Endothelial cell (in vitro differentiated cells): ENCODE measurements around the gene LIG1. TPM values are rescaled to one million over a fixed set of nuclear protein-coding genes. Genes with fewer than 3 reads are reported as not detected.

Experiments used
- DNase-seq: peaks from one replicate; pipeline ENCODE4 v3.0.0; 2021; ENCODE audit warnings: low spot score
- H3K27ac Mint-ChIP-seq: one replicate; pipeline ENCODE4 v1.8.0; 2021; ENCODE audit warnings: mixed read lengths, inconsistent platforms; ENCODE audit not compliant: unreplicated experiment
- H3K27me3 Mint-ChIP-seq: one replicate; pipeline ENCODE4 v1.8.0; 2021; ENCODE audit warnings: mild to moderate bottlenecking, moderate library complexity, mixed read lengths, inconsistent platforms; ENCODE audit not compliant: unreplicated experiment
- H3K36me3 Mint-ChIP-seq: one replicate; pipeline ENCODE4 v1.8.0; 2021; ENCODE audit warnings: mild to moderate bottlenecking, low read depth, mixed read lengths, inconsistent platforms; ENCODE audit not compliant: unreplicated experiment
- H3K4me1 Mint-ChIP-seq: one replicate; pipeline ENCODE4 v1.8.0; 2021; ENCODE audit warnings: mild to moderate bottlenecking, mixed read lengths, inconsistent platforms; ENCODE audit not compliant: unreplicated experiment
- H3K4me3 Mint-ChIP-seq: one replicate; pipeline ENCODE4 v1.8.0; 2021; ENCODE audit warnings: mild to moderate bottlenecking, mixed read lengths, inconsistent platforms; ENCODE audit not compliant: unreplicated experiment
- H3K9me3 Mint-ChIP-seq: one replicate; pipeline ENCODE4 v1.8.0; 2021; ENCODE audit warnings: mixed read lengths, inconsistent platforms; ENCODE audit not compliant: unreplicated experiment
- CTCF ChIP-seq: fragments of 200-600 bp; sonication (generic); IDR thresholded peaks from one replicate; pipeline ENCODE4 v1.5.0; 2021; ENCODE audit warnings: antibody characterized with exemption; ENCODE audit not compliant: unreplicated experiment
- total RNA-seq: library from RNA; stranded (reverse); fragmentation: NEBNext Ultra II Directional; extraction: Animal tissue kit (Norgen Biotek cat#: 25700); gene quantifications from one replicate; pipeline ENCODE4 v1.2.1, GENCODE V29; 2021; ENCODE audit not compliant: unreplicated experiment

LIG1 gene
- total RNA-seq, 1 donor from 2014 or later: 51.5 TPM

GRCh38 chr19:48111280-48111679, 58.9 kb downstream of the LIG1 start:
- no peaks in the 10 kb centered on the region for H3K9me3 Mint-ChIP-seq
- H3K4me1 Mint-ChIP-seq: no peaks in the 10 kb centered on the region
- H3K27ac Mint-ChIP-seq: no peak overlapping the region
- H3K4me3 Mint-ChIP-seq: no peak overlapping the region
- DNase-seq: no peak
- TF ChIP-seq CTCF: no peak
- H3K27me3 Mint-ChIP-seq: peaks cover 2% of the 10 kb centered on the region
- H3K36me3 Mint-ChIP-seq: no peaks in the 10 kb centered on the region

DNA sequence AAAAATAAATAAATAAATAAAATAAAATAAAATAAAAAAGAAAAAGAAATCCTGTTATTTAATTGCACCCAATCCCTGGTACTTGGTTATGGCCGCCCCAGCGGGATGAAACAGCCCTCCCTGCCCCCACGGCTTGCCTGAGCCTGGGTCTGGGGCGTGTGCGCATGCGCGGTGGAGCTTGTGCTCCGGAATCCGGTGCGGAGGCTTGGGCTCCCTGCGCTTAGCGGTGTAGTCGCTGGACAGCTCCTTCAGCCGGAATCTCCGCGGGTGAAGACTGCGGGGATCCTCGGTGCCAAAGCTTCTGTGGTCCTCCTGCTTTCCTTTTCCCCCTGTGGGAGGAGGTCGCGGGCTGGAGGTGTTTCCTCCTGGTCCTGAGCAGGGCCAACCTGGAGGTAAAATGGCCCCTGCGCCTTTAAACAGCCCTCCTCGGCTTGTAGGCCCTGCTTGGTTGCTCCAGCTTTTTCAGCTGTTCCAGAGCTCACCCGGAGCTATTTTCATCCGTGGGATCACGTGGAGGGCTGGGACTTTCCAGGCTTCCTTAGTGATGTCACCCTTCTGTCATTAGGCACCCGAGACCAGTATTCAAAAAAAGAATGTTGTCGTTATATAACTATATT, 59.7 kb downstream of the LIG1 start, which contains the start of gene PLA2G4C:
TSS of gene PLA2G4C (minus strand) at position 468 of the 617 bp plus-strand sequence. CDS start 4,288 bp downstream, outside the sequence.
- H3K9me3 Mint-ChIP-seq: no peaks in the 10 kb centered on the region
- H3K27me3 Mint-ChIP-seq: peaks cover 2% of the 10 kb centered on the region
- peak within 1 kb of the TSS; percentile 42 for H3K27ac Mint-ChIP-seq
- H3K4me3 Mint-ChIP-seq: no peak within 1 kb of the TSS
- no peaks in the 10 kb centered on the region for H3K4me1 Mint-ChIP-seq
- no peak for TF ChIP-seq CTCF
- peak; percentile 83 for DNase-seq
- no peaks in the 10 kb centered on the region for H3K36me3 Mint-ChIP-seq

DNA sequence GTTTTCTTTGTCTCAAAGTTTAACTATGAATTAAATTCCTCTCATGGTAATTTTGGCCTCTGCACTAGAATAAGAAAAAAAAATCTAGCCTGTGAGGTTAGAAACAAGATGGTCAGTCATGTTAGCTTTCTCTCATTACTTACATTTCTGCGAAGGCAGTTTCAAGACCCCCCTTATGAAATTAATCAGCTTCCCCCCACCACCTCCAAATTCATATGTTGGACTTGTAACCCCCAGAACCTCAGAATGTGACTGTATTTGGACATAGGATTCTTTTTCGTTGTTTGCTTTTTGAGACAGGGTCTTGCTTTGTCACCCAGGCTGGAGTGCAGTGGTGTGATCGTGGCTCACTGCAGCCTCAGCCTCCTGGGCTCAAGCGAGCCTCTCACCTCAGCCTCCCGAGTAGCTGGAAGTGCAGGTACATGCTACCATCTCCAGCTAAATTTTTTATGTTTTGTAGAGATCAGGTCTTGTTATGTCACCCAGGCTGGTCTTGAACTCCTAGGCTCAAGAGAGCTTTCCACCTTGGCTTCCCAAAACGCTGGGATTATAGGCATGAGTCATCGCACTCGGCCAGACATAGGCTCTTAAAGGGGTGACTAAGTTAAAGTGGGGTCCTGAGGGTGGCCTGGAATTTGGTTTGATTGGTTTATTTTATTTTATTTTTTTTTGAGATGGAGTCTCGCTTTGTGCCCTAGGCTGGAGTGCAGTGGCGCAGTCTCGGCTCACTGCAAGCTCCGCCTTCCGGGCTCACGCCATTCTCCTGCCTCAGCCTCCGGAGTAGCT, 61.0 kb downstream of the LIG1 start:
- DNase-seq: no peak
- Mint-ChIP-seq H3K27ac (no peak overlapping the region), H3K9me3 (no peaks in the 10 kb centered on the region), H3K4me3 (no peak overlapping the region), H3K27me3 (peaks cover 3% of the 10 kb centered on the region), H3K4me1 (no peaks in the 10 kb centered on the region), H3K36me3 (no peaks in the 10 kb centered on the region)
- TF ChIP-seq CTCF: no peak

DNA sequence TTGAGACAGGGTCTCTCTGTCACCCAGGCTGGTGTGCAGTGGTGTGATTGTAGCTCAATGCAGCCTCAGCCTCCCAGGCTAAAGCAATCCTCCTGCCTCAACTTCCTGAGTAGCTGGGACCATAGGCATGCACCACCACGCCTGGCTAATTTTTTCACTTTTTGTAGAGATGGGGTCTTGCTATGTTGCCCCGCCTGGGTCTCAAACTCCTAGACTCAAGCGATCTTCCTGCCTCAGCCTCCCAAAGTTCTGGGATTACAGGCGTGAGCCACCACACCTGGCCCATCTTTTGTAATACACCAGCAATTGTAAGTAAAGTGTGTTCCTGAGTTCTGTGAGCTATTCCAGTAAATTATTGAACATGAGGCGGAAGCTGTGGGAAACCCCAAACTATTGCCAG, 66.2 kb downstream of the LIG1 start:
- Mint-ChIP-seq H3K9me3 (no peaks in the 10 kb centered on the region), H3K27ac (no peak overlapping the region), H3K27me3 (peaks cover 1% of the 10 kb centered on the region), H3K4me3 (no peak overlapping the region), H3K36me3 (no peaks in the 10 kb centered on the region), H3K4me1 (no peaks in the 10 kb centered on the region)
- no peak for TF ChIP-seq CTCF
- DNase-seq: no peak
